ENCODE data around the gene CSRNP3.

Gene CSRNP3, protein sequence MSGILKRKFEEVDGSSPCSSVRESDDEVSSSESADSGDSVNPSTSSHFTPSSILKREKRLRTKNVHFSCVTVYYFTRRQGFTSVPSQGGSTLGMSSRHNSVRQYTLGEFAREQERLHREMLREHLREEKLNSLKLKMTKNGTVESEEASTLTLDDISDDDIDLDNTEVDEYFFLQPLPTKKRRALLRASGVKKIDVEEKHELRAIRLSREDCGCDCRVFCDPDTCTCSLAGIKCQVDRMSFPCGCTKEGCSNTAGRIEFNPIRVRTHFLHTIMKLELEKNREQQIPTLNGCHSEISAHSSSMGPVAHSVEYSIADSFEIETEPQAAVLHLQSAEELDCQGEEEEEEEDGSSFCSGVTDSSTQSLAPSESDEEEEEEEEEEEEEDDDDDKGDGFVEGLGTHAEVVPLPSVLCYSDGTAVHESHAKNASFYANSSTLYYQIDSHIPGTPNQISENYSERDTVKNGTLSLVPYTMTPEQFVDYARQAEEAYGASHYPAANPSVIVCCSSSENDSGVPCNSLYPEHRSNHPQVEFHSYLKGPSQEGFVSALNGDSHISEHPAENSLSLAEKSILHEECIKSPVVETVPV

DNA sequence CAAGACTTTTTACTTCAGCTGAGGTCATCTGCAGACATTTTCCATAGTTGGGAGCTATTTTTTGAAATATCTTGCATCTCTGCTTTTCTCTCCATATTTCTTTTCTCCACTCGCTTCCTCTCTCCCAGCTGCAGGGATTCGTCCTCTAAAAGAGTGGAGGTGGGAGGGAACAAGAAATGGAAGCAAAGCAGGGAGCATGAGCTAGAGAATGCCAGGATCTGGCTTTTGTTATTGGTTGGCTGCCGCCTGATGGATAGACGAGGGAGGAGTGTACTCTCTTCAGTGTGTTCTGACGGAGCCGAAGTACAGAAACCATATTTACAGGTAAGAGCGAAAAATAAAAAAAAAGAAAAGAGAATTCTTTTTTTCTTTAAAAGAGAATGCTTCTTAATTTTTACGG is at the start of gene CSRNP3:
TSS of gene CSRNP3 (plus strand) at position 282 of the 400 bp plus-strand sequence. CDS start 125,368 bp downstream, outside the sequence.
- DNase-seq: peak; percentile 87

DNA sequence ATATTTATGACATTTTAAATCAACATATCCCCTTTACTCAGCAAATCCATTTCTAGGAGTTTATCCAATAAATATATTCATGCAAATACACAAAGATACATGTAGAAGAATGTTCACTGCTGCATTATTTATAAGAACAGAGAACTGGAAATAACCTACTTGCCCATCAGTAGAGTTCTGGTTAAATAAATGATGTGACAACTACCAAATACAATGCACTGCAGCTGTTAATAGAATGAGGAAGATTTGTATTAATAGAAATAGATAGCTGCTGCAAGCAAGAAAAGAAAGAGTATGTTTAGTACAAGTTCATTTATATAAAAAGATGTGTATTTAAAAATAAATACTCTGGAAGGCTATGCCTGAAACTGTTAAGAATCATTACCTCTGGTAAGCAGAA is 49.3 kb upstream of the CSRNP3 start:
- DNase-seq: no peak

DNA sequence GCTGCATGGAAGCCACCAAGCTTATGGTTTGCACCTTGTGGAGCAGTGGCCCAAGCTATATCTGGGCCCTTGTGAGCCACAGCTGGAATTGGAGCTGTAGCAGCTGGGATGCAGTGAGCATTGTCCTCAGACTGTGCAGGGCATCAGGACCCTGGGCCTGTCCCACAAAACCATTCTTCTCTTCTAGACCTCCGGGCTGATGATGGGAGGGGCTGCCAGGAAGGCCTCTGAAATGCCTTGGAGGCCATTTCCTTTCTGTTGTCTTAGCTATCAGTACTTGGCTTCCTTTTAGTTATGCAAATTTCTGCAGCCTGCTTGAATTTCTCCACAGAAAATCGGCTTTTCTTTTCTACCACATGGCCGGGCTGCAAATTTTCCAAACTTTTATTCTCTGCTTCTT is 46.4 kb upstream of the CSRNP3 start:
- no peak for DNase-seq

DNA sequence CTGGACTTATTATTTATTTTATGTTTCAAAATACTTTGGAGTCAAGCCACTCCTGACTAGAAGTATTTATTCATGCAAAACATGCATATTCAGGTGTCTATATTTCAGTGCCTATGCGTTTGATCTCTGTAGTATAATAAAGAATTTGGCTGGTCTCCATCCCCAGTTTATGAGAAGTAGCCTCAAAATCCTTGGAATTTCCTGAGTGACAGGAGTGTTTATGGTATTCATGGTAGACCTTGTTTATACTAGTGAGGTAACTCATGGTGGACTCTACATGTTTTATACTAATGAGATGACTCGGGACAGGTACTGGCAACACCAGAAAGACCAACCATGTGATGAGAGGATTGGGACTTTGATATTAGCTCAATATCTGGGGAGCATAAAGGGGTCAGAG is 43.9 kb upstream of the CSRNP3 start:
- DNase-seq: no peak

DNA sequence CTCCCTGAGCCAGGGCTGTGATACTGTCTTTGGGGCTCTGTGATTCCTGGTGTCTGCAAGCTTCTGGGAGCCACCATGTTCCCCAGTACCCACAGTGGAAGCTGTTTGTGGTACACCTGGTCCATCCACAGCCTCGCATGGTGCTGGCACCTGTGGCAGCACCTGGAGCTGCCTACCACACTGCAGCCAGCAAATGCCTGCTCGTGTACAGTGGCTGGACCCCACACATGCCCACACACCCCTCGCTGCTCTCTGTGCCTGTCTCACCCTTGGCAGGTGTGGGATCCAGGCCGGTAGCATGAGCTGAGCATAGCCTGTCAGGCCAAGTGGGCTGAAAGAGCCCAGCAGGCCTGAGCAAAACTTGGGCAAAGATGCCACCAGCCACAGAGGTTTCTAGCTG is 41.8 kb upstream of the CSRNP3 start:
- no peak for DNase-seq

DNA sequence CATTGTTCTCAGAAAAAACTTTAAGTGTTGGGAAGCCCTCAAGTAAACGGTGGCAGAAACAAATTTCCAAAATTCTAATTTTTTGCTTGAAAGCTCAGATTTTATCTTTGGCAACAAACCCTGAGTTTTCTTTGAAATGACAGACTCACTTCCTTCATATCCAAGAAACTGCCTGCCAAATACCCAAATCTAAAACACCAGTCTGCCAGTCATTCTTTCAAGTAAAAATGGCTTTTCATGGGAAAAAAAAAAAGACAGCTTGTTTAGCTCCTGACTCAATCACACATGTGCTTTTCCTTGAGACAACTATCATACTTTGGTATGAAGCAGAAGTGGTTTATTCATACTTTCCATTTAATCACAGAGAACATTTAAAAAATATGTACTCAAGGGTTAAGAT is 40.6 kb upstream of the CSRNP3 start:
- no peak for DNase-seq

DNA sequence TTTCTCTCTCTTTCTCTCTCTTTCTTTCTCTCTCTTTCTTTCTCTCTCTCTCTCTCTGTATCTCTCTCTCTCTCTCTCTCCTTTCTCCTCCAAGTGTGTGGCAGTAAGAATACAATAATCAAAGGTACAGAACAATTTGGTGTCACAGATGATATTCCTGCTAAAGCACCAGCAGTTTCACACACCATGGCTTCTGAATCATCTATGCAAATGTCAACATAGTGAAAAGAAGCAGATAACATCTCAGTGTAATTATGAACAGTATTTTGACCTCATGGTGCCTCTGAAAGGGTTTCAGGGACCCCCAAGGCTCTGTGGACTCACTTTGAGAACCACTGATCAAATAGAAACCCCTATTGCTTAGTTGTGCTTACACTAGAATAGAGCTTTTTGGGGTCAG is 38.5 kb upstream of the CSRNP3 start:
- DNase-seq: no peak

DNA sequence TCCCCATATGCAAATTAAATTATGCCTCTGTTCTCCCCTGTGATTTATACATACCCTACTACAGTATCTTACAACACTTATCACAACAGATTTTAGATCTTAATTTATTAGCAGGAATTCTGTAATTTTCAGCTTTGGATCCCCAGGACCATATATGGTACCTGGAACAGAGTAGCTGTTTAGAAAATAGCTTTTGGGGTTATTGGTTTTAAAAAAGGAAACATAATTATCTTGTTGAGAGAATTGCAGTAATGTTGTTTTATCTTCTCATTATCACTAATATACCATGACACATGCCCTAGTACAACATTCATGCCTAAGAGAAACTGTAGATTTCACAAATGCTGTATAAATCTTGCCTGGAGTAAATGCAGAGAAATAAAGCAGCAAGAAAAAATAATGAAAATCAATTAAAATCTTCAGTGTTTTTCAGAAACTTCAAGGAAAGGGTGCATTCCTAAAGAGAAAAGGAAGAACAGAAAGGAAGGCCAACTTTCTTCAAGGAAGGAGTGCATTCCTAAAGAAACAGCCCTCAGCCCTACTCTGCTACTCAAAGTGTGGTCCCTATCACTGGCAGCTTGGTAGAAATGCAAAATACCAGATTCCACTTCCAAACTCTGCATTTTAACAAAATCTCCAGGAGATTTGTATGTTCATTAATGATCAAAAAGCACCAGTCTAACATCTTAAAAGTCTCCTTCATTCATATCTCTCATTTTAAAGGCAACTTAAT is 37.1 kb upstream of the CSRNP3 start:
- DNase-seq: no peak

DNA sequence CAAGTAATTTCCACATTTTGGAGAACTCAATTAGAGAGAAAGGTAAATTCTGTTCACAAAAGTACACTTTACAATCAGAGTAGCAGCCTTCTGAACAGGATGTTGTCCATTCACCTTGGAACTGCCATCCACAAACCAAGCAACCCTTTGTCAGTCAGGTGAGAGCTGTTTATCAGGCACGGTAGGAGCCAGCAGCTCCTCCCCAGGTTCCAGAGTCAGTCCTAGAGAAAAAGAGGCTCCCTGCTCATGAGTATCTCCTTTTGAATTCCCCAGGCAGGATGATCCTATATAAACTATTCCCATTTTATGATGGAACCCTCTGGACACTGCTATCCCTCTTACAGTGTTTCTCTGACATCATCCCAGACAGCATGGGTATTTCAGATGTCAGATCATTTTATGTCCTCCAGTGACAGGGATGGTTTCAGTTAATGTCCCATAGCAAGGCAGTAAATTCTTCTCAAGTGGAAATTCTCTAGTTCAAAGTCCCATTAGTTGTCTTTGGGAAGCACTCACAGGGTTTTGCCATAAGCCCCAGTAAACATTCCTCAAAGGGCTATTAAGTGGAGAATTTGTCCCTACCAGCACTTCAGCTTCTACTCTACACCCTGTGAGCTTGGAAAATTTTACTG is 34.5 kb upstream of the CSRNP3 start:
- no peak for DNase-seq

DNA sequence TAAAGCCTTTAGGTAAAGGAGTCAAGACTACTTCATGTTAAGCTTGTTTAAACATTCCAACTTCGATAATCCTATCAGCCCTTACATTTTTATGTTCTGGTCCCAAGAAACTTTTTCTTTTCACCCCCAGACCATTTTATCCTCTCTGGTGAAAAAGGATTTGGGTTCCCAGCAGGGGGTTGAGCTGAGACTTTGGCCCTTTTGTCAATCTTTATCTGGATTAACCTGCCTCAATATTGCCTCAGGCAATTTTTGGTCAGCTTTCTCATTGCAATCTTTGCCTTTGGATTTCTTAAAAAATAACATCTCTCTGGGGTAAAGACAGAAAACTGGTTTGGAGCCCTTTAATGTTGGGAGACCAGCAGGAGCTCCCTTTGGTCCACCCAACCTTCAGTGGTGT is 33.9 kb upstream of the CSRNP3 start:
- no peak for DNase-seq

DNA sequence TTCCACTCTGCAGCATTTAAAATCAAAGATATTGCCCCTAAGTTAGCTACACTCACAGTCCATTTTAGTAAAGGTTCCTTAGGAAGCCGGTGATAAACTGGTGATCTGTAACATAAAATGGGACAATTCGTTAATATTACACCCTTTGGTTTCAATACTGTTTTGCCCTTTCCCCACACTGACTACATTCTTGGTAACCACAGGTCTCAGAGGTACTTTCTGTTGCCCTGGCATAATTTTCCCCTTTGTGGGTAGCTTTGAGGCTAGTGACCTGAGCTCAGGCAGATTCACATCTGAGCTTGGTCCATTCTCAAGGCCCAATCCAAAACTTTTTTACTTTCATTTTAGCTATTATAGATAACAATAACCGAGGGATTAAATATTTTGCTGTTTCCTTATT is 32.9 kb upstream of the CSRNP3 start:
- DNase-seq: no peak

DNA sequence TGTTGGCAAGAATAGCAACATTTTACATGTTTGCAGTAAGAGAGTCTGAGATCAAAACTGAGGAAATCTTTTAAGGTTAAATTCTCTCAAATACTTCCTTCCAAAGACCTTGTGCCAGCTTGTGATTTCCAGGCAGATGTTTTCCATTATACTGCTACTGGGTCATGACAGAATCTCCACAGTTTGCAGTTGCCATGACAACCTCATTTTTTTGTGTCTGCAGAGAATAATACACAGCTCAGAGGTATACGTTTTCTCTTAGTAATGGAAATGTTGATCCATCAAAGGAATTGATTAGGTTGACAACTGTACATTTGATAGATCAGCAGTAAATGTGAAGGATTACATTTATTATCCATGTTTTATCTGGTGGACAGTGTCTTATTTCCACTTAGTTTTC is 29.1 kb upstream of the CSRNP3 start:
- DNase-seq: no peak

DNA sequence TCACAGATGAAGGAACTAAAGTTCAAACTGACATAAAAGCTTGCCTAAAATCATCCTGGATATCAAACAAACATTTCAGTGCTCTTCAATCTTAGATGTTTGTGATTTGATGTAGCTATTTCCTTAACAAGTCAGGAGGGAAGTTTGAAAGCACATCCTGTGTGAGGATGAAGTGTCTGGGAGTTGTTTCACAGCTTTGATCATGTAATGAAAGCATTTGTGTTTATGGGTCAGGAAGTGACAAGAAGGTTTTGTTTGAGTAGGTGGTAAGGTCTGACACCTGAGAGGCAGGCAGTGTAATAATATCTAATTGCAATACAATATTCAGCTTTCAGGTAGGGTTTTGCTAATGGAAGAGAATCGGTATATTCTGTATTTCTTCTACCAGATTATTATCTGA is 26.0 kb upstream of the CSRNP3 start:
- DNase-seq: no peak

DNA sequence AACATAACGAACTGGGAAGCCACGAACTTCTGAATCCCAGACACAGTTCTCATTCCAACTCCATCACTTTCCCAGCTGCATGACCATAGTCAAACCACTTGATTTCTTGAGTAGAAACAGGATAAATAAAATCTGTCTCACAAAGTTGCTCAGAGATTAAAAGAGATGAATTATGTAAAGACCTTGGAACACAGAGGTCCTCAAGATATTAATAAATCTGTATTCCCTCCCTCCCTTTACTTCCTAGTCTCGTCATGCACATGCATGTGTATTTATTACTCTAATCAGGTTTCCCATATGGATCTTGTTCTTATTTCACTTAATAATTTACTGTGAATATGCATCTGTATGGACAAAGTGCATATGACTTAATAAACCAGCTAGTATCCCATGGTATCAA is 21.1 kb upstream of the CSRNP3 start:
- no peak for DNase-seq

DNA sequence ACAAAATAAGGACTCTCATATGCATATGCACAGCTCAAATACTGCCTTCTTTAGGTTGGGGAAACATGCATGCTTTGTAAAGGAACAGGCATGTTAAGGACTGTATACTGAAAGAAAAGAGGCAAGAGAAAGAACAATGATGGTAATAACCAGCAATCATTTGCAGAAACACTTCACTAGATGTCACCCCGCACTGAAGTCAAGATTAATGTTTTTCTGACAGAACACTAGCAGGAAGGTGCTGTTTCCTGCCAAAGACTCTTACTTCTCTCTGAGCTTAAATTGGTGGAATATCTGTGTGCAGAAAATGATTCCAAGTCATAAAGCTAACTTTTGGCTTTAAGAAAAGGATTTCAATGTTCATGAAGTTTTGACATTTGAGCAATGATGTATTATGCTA is 19.3 kb upstream of the CSRNP3 start:
- DNase-seq: no peak

DNA sequence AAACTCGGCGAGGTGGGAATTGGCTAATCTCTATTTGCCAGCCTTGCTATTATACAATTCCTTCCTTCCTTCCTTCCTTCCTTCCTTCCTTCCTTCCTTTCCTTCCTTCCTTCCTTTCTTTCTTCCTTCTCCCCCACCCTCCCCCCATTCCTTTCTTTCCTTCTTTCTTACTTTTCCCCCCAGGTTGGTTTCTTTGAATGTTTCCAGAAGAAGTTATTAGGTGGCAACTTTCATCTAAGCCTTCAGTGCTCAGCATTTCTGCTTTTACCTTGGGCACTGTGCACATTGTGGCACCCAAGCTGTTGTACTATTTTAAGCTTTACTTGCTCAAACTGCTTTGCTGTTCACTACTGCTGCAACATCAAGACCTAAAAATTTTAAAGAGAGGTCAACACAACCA is 17.2 kb upstream of the CSRNP3 start:
- no peak for DNase-seq

DNA sequence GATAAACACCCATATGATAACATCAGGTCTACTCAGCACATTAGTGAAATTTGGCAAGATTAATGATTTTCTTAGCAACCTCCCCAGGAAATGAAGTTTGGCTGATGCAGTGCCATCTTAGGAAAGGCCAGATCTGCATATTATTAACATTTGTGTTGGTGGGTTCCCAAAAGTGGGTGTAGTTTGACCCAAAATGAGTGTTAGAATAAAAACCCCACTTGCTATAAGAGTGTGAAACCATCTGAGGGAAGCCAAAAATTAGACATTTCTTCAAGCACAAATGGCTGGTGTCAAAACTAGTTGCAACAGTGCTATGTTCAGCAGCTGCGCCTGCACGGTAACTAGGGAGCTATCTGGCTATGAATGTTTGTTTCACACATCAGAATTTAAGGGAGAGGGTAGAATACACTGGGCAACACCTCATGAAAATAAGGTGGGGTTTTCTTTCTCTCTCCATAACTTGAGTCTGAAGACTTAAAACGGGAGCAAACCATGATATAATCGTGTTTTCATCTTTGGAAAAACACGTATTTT is 15.9 kb upstream of the CSRNP3 start:
- no peak for DNase-seq

DNA sequence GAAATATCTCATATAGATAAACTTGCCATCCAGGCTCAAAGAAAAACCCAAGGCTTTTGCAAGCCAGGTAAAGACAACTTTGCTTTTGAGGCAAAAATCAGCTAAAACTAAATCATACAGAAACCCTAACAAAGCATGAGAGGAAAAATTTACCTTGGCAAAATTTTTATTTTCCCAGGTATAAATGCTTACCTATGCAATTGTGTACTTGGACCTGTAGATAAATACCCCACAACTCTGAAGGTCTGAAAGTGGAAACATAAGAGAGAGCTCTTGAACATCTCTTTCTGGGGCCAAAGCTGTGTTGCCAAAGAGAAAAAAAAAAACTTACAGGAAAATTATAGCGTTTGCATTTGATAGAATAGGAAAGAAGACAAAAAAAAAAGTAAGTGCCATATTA is 14.6 kb upstream of the CSRNP3 start:
- DNase-seq: no peak

DNA sequence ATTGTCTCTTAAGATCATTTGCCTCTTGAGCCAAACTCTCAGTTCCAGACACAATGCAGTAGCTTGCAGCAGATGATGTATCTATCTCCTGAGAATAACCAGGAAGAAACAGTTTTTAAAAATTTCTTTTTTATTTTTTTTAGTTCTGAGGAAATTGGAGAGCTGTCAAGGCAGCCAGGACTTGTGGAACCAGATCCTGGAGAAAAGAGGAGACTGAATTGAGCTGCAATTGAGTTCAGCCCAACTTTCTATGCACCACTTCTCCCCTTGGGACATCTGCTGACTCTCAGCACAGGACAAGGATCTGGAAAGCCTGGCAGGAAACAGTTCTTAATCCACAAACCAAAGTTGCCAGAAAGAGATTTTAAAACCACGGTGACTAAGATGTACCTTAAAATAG is 13.5 kb upstream of the CSRNP3 start:
- no peak for DNase-seq

DNA sequence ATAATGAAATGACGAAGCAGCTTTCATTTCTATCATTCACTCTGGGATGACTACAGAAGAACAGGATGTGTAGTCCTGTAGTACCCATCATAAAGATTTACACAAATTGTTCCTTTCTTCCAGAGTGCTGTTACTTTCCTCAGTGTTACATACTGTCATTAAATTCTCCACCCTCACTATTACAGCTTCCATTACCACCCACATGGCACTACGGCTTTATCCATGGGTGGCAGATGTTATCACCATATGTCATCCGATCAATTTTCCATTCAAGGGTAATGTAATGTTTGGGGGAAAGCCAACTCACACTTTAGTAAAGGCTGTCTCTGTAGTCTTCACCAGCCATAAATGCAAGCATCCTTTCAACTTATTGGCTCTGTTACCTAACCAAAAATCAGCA is 7.1 kb upstream of the CSRNP3 start:
- no peak for DNase-seq

DNA sequence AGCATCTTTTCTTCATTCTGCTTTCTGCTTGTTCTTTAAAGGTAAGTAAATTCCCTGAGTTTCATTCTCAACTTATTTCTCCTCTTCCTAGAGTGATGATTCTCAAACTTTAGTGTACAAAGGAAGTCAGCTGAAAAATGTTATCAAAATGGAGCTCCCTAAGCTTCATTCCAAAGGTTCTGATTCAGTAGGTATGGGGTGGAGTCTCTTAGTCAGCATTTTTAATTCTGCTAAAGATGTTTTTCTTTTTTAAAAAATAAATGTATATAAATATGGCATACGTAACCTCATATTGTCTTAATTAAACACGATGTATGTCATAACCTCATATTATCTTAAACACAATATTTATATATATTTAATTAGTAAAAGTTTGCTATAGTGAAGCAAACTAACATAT is 3.1 kb upstream of the CSRNP3 start:
- DNase-seq: no peak

DNA sequence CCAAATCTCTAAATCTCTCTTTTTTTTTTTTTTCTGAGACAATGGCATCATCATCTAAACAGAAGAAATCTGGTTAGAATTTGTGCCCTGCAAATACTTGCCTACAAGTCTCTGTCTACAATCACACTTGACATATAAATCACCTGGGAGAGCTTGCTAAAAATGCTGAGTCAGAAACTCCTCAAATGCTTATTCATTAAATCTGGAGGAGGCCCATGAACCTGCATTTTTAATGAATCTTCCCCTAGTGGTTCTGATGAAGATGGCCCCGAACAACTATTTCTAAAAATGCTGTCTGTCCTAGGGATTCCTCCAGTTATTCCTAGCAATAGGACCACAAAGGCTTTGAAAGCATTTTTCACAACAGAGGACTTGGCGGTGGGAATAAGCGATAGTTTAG is 1.6 kb upstream of the CSRNP3 start:
- DNase-seq: no peak

DNA sequence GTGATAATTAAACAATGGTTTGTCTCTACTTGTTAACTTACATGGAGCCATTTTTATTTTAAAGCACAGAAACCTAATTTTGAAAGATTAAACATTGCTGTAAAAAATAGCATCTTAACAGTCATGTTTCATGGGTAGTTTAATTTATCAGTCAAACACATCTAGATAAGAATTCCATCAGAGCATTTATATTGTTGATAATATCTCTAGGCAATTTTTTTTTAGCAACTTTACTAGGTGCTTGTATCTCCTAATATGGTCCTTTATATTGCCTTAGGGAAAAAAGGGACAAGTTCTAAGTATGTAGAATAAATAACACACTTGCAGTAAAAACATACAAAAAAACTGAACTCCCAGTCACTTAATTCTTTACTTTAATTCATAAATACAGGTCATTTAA is 863 bp downstream of the CSRNP3 start:
- DNase-seq: no peak

Measured in NCI-H2029 (cell line).